Medulla oblongata (tissue), 1 donor: ENCODE data around the gene NLRP4.
A peak's percentile ranks its signal among the peaks of the same experiment; 100 is the strongest.
"Not testable (repeated sequence)": the region's sequence is repeated elsewhere in the genome, so short reads cannot be mapped to it uniquely, and the experiment has no call there.

Experiments used
- DNase-seq: peaks from one replicate; pipeline ENCODE4 v3.0.0-alpha.2; 2015; ENCODE audit errors: extremely low spot score

NLRP4 gene

DNA sequence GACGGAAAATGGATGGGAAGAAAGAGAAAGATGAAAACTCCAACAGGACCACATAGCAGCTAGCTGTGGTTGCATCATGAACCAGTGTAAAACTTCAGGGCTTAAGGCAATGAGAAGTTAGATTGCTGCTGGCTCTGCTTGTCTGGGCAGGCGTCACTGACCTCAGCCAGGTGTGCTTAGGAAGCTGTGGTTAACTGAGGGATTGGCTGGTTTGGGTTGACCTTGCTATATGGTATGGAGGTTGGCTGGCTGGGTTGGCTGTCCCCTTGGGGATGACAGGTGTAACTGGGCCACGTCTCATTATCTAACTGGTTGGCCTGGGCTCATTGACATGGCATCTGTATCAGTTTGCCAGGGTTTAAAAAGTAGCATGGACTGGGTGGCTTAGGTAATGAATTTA is 40.9 kb downstream of the NLRP4 start:
- DNase-seq = no peak

DNA sequence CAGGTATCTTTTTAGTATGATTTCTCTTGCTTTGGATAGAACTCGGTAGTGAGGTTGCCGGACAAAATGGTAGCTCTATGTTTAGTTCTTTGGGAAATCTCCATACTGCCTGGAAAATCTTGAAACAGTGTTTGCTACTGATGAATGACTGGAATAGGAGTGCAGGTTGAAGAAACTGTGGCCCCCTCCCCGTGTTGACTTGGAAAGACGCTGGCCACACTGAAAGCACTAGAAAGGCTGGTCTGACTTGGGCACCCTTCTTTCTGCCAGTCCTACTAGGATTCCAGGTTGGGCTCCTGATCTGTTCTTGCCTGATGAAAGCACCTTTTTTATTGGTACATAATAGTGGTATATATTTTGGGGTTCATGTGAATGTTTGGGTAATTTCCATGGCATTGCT is 46.3 kb downstream of the NLRP4 start:
- no peak for DNase-seq

DNA sequence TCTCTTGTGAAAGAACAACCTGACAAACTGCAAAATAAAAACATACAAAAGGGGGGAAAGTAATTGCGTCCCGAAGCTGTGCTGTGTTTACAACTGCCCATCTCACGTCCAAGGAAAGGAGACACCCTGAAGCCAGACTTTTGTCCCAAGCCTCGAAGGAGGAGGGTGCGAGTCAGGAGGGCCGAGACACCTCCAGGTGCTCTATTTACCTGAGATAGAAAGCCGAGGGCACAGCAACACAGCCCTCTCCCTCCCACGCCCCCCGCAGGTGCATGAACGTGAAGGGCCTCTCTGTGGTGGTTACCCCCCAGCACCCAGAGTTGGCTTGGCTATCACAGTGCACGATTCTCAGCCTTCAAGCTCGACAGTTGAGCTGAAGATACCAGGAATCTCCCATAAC is 62.6 kb downstream of the NLRP4 start:
- DNase-seq = no peak

DNA sequence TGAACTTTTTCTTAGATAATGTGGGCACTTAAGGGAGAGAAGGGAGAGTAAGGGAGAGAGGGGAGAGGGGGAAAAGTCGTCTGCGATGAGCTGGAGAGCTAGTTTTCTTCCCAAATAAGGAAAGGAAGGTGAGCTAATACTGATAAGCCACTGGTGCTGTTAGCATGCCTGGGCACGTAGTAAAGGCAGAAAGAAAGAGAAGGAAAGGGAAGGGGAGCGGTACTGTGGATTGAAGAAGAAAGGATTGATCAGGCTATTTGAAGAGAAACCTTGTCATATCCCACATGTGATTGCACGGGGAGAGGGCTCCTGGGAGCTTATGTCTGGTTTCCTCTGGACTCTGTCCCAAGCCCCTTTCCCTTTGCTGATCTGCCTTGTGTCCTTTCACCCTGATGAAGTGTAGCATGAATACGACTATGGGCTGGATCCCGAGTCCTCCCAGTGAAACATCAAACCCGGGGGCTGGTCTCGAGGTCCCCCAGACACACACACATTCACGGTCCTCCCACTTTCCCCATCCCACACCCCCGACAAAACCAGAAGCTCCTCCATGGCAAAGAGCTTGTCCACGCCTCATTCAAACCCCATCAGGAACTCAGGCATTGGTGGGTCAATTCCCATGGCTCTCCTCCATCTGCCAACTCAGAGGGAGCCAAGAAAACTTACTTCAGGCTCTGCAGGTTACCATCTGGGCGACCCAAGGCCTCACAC is 65.2 kb downstream of the NLRP4 start:
- no peak for DNase-seq

DNA sequence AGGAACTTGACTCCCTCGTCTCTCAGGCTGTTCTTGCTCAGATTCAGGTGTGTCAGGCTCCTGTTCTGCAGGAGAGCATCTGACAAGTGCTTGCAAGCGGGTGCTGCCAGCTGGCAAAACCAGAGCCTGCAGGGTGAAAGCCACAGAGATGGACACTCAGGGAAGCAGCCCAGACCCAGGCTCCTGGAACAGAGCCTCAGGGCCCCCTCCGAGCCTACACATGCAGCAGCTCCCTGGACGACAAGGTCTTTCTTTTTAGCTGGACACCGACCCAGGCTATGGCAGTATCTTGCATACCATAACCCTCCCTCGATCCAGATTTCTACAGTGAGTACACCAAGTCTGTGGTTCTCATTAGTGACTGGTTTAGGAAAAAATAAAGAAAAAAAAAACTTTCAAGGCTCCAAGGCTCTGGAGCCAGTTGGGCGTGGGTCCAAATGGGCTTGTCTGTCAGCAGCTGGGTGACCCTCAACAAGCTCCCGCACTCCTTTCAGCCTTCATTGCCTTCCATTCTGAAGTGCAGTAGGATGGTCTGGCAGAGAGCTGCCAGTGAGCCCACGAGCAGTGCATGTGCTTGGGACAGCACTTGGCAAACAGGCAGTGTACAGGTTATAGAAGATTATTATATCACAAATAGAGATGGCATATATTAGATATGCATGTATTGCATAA is 65.9 kb downstream of the NLRP4 start:
- DNase-seq = no peak

DNA sequence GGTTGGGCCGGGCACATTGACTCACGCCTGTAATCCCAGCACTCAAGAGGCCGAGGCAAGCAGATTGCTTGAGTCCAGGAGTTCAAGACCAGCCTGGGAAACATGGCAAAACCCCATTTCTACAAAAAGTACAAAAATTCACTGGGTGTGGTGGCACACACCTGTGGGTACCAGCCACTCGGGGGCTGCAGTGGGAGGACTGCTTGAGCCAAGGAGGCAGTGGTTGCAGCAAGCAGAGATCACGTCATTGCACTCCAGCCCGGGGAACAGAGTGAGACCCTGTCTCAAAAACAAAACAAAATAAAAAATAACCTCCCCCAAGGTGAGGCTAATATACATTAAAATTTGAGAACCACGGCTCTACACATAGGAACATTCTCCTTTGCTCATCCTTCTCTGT is 70.9 kb downstream of the NLRP4 start:
- no peak for DNase-seq

DNA sequence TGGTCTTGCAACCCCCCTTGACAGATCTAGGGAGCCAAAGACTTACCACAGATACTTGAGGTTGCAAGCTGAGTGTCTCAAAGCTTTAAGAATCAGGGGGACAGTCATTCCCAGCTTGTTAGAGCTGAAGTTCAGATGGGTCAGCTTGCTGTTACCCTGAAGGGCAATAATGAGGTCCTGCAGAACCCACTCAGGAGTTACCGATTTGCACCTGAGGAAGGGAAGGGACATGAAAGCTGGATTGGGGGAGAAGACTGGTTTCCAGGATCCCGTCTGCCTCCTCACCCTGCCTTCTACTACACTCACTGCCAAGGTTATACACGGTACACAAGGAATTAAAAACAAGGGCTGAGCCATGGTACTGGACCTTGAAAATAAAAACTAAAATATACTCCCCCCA is 71.4 kb downstream of the NLRP4 start:
- DNase-seq = no peak

DNA sequence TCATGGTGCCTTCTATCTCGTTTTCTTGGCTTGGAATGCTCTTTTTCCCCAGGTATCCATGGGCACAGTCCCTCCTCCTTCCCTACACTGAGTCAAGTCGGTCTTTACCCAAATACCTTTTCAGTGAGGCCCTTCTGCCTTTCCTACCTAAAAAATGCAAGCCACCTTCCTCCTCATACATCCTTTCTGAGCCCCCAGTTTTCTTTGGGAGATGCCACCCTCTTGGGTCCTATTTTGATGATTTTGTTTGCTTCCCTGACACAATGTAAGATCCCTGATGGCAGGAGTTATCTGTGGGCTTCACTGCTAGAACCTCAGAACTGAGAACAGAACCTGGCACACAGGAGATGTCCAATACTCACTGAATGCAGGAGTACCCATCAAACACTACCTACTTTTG is 73.5 kb downstream of the NLRP4 start:
- DNase-seq = no peak

DNA sequence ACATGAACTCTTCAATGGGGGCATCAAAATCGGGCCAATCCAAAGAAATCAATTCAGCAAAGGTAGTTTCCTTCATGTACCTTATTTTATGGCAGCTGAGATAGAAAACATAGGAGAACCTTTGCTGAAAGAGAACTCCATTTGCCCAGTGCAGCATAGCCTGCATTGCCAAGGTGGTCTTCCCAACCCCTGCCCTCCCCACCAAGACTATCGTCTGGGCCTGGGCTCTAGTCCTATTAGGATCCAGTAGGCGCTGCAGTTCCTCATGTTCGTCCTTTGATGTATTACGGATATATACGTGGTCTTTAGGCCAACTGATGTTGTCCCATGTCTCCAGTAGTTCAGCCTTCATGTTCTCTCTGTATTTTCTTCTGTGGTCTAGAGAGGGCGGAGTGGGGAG is 76.6 kb downstream of the NLRP4 start:
- DNase-seq = no peak

DNA sequence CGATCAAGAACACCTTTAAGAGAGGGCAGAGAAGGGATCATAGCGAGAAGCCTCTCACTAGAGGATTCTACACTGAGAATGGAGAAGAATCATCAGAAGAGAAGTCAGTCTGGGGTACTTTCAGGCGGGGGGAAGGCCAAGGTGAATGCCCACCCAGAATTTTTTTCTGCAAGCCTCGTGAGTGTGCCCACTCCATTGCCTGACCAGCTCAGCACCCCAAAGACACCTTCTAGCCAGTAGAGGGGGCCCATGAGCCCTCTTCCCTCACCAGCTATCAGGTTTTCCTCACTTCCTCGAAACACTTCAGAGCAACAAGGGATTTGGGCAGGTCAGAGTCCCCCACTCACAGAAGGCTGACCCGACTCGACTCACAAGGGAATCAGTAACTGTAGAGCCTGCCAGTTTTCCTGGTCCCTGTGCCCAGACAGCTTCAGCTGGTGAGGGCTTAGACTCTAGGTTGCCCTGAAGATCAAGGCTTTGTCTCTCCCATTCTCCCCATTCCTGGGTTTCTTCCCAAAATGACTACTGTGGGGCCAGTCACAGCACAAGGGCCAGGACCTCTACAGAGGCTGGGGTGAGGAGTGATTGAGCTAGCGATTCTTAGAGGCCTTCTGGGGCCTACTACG is 77.4 kb downstream of the NLRP4 start:
- DNase-seq = peak; percentile 3

DNA sequence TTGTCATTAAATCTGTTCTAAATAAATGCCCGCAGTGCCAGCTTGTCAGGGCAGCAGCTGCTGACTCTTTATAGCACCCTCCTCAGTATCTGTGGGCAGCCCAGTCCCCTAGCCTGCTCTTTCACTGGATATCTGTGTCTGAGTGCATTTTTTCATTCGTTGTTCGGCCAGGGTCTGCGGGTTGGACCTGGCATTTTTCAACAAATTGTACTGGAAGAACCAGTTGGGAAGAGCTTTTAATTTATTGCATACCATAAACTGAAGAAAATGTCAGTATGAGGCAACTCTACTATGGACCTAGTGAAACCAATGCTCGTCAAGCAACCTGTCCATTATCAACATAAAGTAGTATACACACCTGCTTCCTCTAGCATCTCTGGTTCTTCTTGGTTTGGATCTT is 87.2 kb downstream of the NLRP4 start:
- no peak for DNase-seq

DNA sequence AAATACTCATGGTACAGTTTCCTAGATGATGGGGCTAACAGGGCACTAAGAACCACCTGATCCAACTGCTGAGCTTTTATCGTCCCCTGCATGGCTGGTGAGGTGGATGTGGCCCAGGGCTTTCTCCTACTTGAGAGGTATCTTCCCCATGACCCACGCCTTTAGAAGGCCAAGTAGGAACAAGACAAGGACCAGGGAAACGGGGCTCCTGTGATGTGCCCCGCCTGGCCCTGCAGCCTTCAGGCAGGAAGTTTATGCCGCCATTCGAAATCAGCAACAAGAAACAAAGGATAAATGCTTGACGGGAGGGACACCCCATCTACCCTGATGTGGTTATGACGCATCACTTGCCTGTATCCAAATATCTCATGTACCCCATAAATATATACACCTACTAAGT is 91.7 kb downstream of the NLRP4 start:
- no peak for DNase-seq

DNA sequence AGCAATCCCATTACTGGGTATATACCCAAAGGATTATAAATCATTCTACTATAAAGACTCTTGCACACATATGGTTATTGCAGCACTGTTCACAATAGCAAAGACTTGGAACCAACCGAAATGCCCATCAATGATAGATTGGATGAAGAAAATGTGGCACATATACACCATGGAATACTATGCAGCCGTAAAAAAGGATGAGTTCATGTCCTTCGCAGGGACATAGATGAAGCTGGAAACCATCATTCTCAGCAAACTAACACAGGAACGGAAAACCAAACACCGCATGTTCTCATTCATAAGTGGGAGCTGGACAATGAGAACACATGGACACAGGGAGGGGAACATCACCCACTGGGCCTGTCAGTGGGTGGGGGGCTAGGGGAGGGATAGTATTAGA is 92.9 kb downstream of the NLRP4 start:
- DNase-seq = not testable (repeated sequence)

DNA sequence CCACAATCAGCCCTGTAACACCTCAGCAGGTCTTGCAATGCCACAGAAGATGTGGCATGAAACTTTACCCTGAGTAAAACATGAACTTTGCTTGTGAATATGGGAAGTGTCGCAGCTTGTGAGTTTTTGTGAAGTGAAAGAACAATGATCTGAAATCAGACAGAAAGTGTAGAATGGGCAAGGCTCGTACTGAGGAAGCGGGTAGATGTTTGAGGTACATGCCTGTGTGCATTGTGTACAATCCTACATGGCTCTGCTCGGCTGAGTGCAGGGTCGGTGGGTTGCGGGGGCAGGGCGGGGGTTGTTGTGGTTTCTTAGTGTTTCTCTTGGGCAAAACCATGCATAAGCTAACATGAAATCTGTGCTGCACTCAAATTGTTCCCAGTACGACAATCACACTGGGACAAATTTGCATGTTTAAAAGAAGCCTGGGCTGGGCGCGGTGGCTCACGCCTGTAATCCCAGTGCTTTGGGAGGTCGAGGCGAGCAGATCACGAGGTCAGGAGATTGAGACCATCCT is 94.7 kb downstream of the NLRP4 start:
- no peak for DNase-seq
